NT2/D1 (cell line): ENCODE measurements around the gene ERBB4.

Source experiments
- YY1 ChIP-seq: IDR thresholded peaks from 2 replicates; pipeline ENCODE4 v1.6.1; 2011; ENCODE audit not compliant: insufficient read length, insufficient read depth
- ZNF274 ChIP-seq: IDR thresholded peaks from 2 replicates; pipeline ENCODE4 v1.6.1; 2011; ENCODE audit warnings: mild to moderate bottlenecking, low read depth, low read length

DNA sequence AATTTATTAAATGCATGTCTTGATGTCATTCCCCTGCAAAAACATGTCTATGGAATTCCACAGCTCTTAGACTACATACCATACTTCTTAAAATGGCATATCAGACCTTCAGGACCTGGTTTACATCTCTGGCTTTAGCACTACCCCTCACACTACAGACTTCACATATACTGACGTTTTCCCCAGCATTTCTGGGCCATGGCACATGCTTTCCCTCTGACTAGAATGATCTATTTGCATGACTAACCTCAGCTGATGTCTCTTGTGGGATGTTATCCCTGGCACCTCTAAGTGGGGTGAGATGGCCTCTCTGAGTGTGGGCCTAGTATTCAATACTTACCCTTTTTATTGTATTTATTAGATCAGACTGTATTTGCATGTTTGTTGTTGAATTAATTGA lies 381.6 kb downstream of the ERBB4 start:
- TF ChIP-seq YY1 (no peak), ZNF274 (no peak)
